ENCODE measurements around the gene NEK5.
"Not testable (repeated sequence)": the region's sequence is repeated elsewhere in the genome, so short reads cannot be mapped to it uniquely, and the experiment has no call there.

Gene NEK5, protein sequence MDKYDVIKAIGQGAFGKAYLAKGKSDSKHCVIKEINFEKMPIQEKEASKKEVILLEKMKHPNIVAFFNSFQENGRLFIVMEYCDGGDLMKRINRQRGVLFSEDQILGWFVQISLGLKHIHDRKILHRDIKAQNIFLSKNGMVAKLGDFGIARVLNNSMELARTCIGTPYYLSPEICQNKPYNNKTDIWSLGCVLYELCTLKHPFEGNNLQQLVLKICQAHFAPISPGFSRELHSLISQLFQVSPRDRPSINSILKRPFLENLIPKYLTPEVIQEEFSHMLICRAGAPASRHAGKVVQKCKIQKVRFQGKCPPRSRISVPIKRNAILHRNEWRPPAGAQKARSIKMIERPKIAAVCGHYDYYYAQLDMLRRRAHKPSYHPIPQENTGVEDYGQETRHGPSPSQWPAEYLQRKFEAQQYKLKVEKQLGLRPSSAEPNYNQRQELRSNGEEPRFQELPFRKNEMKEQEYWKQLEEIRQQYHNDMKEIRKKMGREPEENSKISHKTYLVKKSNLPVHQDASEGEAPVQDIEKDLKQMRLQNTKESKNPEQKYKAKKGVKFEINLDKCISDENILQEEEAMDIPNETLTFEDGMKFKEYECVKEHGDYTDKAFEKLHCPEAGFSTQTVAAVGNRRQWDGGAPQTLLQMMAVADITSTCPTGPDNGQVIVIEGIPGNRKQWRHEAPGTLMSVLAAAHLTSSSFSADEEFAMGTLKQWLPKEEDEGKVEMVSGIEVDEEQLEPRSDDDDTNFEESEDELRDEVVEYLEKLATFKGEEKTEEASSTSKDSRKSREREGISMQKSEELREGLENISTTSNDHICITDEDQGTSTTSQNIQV

DNA sequence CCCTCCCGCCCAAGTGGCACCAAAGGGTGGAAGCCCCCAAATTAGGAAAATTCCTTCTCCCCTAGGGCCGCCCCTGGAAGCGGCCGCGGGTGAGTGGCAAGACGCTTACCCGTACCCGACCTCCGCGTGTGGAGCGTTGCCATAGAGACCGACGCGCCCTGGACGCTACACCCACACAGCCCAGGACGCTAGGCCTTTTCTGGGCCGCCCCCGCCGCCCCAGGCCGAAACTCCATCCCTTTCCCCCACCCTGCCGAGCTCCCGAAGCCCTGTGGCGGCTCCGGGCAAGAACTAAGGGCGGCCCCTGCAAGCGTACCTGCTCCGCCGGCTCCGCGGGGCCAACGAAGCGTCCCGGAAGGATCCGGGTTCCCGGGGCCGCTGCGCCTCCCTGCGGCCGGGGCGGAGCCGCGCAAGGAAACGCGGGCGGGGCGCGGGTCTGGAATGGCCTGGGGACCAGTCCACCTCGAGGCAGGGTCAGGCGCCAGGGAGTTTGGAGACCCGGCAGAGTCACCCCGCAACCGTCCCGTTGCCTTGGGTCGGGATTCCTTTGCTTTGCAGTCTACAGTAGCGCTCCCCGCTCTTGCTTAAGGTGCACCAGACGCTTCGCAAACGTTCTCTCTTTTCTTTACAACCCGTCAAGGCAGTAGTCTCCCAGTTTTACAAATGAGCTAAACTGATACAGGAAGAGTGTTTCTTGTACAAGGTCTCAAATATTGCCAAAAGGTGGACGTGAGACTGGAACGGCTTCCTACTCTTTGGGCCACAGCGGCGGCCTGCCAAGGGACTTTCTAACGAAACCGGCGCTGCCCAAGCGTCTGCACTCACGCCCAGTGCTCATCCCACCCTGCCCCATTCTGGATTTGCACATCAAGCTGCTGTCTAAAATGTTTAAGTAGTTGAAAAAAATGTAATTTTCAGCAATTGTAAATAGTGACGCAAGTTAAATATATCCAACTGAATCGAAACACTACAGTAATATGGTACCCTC lies at the start of gene NEK5:
TSS of gene NEK5 (minus strand) at position 360 of the 987 bp plus-strand sequence. CDS start 1,591 bp downstream, outside the sequence.
- DNase-seq (ENCODE audit: low read depth in 2 of 2) = peak; percentile 54 to 55
- TF ChIP-seq, protein P1, sequence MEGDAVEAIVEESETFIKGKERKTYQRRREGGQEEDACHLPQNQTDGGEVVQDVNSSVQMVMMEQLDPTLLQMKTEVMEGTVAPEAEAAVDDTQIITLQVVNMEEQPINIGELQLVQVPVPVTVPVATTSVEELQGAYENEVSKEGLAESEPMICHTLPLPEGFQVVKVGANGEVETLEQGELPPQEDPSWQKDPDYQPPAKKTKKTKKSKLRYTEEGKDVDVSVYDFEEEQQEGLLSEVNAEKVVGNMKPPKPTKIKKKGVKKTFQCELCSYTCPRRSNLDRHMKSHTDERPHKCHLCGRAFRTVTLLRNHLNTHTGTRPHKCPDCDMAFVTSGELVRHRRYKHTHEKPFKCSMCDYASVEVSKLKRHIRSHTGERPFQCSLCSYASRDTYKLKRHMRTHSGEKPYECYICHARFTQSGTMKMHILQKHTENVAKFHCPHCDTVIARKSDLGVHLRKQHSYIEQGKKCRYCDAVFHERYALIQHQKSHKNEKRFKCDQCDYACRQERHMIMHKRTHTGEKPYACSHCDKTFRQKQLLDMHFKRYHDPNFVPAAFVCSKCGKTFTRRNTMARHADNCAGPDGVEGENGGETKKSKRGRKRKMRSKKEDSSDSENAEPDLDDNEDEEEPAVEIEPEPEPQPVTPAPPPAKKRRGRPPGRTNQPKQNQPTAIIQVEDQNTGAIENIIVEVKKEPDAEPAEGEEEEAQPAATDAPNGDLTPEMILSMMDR (IDR thresholded peaks at IDR 0.05; ENCODE audit: low read depth, low read length) = peak; percentile 45
- peak within 1 kb of the TSS; percentile 67 to 75 for H3K4me3 ChIP-seq (replicated peaks in 1 of 2; ENCODE audit: low read depth in 2 of 2, low read length in 2 of 2)

DNA sequence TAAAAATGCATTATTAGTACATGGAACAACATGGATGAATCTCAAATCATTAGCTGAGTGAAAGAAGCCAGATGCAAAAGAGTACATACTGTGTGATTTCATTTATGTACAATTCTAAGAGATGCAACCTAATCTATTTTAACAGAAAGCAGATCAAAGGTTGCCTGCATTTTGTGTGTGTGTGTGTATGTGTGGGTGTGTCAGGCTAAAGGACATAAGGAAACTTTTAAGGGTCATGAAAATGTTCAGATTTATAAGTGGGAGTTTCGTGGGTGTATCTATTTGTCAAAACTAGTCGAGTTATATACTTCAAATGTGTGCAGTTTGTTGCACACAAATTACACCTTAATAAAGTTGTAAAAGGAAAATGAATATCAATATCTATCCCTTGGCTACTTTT lies 48.4 kb upstream of the NEK5 start:
- TF ChIP-seq, protein P1 (IDR thresholded peaks at IDR 0.05; ENCODE audit: low read depth, low read length) = no peak
- no peak for DNase-seq (ENCODE audit: low read depth in 2 of 2)
- no peak overlapping the region for H3K4me3 ChIP-seq (replicated peaks in 1 of 2; ENCODE audit: low read depth in 2 of 2, low read length in 2 of 2)

DNA sequence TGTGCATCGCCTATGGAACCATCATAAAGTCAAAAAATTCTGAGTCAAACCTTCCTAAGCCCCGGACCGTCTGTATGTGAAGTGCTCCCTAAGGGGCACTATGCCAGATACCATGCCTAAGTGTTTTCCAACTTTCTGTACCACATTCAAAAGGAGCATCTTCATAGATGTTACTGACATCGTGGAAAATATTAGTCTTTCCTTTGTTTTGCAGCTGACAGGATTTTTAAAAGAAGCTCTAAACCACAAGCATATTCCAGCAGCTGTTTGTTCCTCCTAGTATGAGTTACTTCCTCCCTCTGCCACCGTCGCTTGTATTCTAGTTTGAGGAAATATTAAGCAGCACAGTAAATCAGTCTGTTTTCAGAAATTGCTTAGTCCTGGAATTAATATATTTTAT lies 45.1 kb upstream of the NEK5 start:
- not testable (repeated sequence) for DNase-seq (ENCODE audit: low read depth in 2 of 2); H3K4me3 ChIP-seq (replicated peaks in 1 of 2; ENCODE audit: low read depth in 2 of 2, low read length in 2 of 2)

DNA sequence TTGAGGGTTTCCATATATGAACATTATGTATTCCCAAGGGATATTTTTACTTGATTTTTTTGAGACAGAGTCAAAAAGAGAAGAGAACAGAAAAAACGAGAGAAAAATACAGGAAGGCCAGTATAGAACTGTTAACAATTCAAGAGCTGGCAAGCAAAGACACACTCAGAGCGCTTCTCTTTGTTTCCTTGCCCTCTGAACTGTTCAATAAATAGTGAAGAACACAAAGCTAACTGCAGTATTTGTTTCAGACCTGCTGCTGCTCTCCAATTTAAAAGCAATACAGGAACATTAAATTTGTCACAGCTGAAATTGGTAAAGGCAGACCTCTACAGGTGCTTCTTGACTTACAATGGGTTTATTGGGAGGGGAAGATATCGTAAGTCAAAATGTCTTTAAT lies 44.5 kb upstream of the NEK5 start:
- no peak overlapping the region for H3K4me3 ChIP-seq (replicated peaks in 1 of 2; ENCODE audit: low read depth in 2 of 2, low read length in 2 of 2)
- no peak for DNase-seq (ENCODE audit: low read depth in 2 of 2)
- TF ChIP-seq, protein P1 (IDR thresholded peaks at IDR 0.05; ENCODE audit: low read depth, low read length) = no peak

DNA sequence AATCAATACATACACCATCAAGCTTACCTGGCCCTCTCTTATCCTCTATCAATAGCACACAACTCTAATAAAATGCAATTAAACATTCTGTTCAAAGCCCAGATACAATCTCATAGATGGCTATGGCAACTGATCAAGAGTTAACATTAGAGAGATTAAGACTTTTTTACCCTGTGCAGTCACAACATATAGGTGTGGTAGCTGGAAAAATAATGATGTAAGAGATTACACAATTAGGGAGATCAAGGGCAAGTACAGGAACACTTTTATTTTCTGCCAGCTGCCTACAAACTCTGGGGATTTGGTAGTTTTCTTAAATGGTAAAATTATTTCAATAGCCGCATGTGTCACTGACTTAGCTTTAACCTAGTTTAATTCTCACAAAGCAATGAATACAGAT lies 42.8 kb upstream of the NEK5 start:
- not testable (repeated sequence) for H3K4me3 ChIP-seq (replicated peaks in 1 of 2; ENCODE audit: low read depth in 2 of 2, low read length in 2 of 2); DNase-seq (ENCODE audit: low read depth in 2 of 2)

DNA sequence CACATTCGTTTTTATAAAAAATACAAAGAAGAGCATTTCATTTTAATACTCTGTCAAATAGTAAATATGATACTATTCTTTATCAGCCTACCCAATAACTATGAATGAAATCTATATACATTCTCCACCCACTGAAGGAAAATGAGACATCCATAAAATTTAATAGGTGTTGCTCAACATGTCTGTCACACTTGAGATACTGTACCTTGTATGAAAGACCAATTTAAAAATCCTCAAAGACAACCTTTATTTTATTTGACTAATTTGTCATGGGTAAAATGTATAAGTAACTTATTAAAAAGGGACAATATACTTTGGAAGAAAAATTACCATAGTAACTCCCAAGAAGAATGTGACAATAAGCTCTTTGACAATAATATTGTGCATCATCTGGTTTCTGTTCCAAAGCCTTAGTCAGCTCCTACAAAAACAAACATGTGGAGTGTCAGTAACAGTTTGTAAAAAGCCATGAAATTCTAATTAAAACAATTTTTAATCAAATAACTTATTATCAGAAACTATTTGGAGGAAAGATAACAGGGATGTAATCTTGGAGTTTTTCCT lies 42.0 kb upstream of the NEK5 start:
- not testable (repeated sequence) for H3K4me3 ChIP-seq (replicated peaks in 1 of 2; ENCODE audit: low read depth in 2 of 2, low read length in 2 of 2); DNase-seq (ENCODE audit: low read depth in 2 of 2)

DNA sequence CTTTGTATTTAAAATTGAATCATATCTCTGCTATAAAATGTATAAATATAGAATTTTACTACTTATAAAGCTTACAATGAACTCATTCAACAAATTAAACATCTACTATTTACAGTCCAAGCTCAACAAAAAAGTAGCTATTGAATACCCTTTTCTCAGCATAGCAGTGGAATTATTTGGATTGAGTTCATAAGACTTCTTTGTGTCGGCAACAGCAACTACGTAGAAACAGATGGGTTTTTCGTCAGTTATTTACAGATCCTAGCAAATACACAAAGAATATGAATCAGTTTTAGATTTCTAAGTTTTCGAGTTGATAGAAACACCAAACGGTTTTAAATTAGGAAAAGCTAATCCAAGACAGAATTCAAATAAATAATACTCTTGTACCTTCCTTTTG lies 41.0 kb upstream of the NEK5 start:
- DNase-seq (ENCODE audit: low read depth in 2 of 2) = no peak
- TF ChIP-seq, protein P1 (IDR thresholded peaks at IDR 0.05; ENCODE audit: low read depth, low read length) = no peak
- H3K4me3 ChIP-seq (replicated peaks in 1 of 2; ENCODE audit: low read depth in 2 of 2, low read length in 2 of 2) = no peak overlapping the region
